GM21423 (cell line): ENCODE results near the gene RAPGEF3.

Experiments used
- ATAC-seq: cut with Tn5 transposase; IDR thresholded peaks from one replicate; pipeline ENCODE4 v1.9.1; 2021; ENCODE audit warnings: mild to moderate bottlenecking, moderate library complexity; ENCODE audit not compliant: unreplicated experiment

The RAPGEF3 gene

DNA sequence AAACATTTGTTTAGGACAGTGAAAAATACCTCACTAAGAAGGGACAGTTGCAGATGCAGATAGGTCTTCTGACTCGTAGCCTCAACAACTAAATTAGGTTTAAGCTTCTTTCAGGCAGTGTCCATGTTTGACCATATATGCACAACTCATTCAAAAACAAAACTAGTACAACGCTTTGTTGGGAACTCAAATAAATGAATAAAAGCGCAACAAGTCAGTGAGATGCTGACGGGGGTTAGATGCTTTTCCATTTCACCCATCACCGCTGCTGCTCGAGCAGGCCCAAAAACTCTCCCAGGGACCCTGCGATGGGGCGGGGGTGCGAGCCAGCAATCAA lies 53.5 kb downstream of the RAPGEF3 start:
- ATAC-seq: no peak

DNA sequence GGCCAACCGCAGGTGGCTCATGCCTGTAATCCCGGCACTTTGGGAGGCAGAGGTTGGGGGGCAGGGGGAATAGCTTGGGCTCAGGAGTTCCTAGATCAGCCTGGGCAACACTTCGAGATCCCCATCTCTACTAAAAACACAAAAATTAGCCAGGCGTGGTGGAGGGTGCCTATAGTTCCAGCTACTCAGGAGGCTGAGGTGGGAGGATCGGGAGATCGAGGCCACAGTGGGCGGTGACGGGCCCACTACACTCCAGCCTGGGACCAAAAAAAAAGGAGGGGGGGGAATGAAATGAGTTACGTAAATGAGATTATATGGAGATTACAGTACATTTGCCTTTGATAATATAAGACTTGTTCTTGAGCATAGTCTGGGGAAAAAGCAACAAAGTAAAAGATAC lies 54.0 kb downstream of the RAPGEF3 start:
- ATAC-seq: no peak

DNA sequence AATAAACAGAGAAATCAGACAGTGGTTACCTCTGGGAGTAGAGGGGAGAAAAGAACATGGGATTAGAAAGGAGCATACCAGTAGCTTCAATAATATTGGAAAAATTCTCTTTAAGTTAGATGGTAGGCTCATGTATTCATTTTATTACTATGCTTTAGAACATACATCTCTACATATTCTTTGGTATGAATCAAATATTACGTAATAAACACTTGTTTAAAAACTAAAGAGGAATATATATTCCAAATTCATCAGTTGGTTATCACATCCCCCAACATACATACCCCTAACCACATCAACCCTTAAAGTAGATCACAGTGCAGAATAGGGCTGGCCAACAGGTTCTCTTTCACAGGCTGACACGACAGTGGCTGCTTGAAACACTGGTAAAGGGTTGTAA lies 58.4 kb downstream of the RAPGEF3 start:
- no peak for ATAC-seq

DNA sequence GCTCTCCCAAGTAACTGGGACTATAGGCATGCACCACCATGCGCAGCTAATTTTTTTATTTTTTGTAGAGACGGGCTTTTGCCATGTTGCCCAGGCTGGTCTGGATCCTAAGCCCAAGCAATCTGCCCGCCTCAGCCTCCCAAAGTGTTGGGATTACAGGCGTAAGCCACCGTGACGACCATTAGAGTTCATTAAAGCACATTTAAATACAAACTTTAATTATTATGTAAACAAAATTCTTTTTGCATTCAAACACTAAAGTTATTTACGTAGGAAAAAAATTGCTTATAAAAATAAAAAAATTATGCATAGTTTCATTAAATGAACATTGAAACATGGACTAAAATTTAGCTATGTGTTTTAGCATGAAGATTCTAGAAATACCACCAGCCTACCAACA lies 60.0 kb downstream of the RAPGEF3 start:
- ATAC-seq: no peak

DNA sequence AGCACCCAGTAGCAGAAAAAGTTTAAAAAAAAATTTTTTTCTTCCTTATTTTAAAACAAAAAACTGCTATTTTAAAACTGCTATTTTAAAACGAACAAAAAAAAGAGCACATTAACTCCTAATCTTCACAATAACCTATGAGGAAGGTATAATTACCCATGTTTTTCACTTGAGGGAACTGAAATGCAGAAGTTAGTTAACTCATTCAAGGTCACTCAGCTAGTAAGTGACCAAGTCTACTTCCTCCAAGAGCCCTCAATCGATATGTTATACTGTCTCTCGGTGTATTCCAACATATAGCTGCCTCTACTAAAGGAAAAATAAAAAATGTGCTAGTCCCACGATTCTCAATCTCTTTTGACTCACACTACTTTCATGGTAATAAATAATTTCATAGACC lies 60.6 kb downstream of the RAPGEF3 start:
- ATAC-seq: no peak

DNA sequence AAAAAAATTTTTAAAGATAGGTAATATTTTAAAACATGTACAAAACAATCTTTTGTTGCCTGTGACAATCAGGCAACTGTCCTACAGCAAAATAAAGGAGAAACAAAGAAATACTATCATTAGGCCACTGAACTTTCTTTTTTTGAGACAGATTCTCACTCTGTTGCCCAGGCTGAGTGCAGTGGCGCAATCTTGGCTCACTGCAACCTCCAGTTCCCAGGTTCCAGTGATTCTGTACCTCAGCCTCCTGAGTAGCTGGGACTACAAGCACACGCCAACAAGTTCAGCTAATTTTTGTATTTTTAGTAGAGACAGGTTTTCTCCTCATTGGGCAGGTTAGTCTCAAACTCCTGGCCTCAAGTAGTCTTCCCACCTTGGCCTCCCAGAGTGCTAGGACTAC lies 69.5 kb downstream of the RAPGEF3 start:
- no peak for ATAC-seq

DNA sequence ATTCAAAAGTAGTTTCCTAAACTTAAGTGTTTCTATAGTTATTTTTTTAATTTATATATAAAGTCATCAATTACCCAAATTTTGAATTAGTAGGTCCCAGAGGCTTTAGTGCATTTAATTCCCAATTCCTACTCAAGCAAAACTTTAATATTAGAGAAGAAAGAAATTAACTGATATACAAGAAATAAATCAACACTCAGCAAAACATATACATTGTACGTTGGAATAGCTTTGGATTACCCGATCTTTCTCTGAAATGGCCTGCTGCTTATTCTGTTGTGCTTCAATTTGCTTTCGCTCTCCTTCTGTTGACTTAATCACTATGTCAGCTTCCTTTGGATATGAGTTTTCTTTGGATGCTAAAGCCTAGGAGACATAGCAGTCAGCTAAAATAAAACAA lies 71.0 kb downstream of the RAPGEF3 start:
- ATAC-seq: no peak

DNA sequence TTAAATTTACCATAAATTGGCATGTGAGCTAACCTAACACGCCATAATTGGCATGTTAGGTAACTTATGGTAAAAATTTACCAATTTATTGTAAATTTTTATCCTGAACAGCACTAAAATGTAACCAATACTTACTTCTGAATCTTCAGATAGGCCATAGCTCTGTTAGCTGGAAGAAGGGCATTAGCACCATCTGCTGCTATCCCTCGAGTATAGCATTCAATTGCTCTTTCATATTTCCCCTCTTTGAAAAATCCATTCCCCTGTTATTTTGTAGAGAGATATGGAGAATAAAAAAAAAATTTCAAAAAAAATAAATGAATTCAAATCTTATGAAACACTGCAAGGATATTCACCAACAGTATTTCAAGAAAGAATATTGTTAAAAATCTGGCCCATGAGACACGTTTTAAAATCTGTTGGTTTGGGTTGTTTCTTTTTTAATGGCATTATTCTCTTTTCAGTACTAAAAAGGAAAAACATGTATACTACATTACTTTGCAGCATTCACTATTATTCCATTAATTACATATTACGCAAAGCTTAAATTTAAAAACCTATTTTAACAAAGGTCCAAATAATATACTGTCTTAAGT lies 71.9 kb downstream of the RAPGEF3 start:
- no peak for ATAC-seq
